HCT116 (cell line): ENCODE results near the gene ADGRV1. TPM values are rescaled to one million over a fixed set of nuclear protein-coding genes. Genes with fewer than 3 reads are reported as not detected.

ENCODE experiments used
- ATAC-seq: fragments of 200-7000 bp; cut with Tn5 transposase; 2 replicates; pipeline ENCODE4 v1.9.1; 2020; ENCODE audit warnings: mild to moderate bottlenecking, moderate library complexity
- BruUV-seq: library from RNA; stranded (reverse); fragments of 400-500 nt; replicated peaks from 2 replicates; lab custom pipeline; 2021; lab: Mats Ljungman, UMichigan
- CTCF ChIA-PET: fragments of 300-600 bp; sonication (Branson Sonifier 250); formaldehyde crosslinking; loops from one replicate; lab custom pipeline; 2021; ENCODE audit warnings: antibody characterized with exemption; lab: Charles Lee
- POLR2A ChIA-PET: fragments of 300-600, 350-600 bp; sonication (Branson Sonifier 250); formaldehyde crosslinking; loops from one replicate; lab custom pipeline; 2021; ENCODE audit warnings: antibody characterized with exemption; lab: Charles Lee
- RAD21 ChIA-PET, 2 experiments: fragments of 300-600 bp; sonication (Branson Sonifier 250); formaldehyde crosslinking; loops; one replicate each; lab custom pipeline; 2023; ENCODE audit warnings: low total read pairs in 2 of 2; ENCODE audit not compliant: uncharacterized antibody in 2 of 2, unreplicated experiment in 2 of 2, low non-redundant PET in 1 of 2; lab: Charles Lee
- DNase-seq: peaks from one replicate; pipeline ENCODE4 v3.0.0-alpha.2; 2010; ENCODE audit warnings: low read depth, low spot score
- H2AFZ ChIP-seq: fragments of 200-600 bp; shearing (Covaris generic), sonication (generic); 2 replicates; pipeline ENCODE4 v1.6.1; 2017; ENCODE audit warnings: low read depth, mixed run types, mixed read lengths, antibody characterized with exemption, low read length; ENCODE audit not compliant: poor library complexity, severe bottlenecking
- H3K27ac ChIP-seq: 2 replicates; pipeline ENCODE4 v1.5.1; 2012; ENCODE audit warnings: low read depth, low read length
- H3K27me3 ChIP-seq: fragments of 200-600 bp; sonication (generic); 2 replicates; pipeline ENCODE4 v1.6.1; 2016; ENCODE audit warnings: mixed run types, low read length, mixed read lengths; ENCODE audit not compliant: insufficient read depth
- H3K36me3 ChIP-seq, 2 experiments: fragments of 200-500 bp in 1 of 2; fragments of 200-600 bp in 1 of 2; sonication (Bioruptor generic) in 1 of 2; sonication (generic) in 1 of 2; 2 replicates each; pipeline versions ENCODE4 v1.5.1 to v1.6.1; 2014 to 2016; ENCODE audit warnings: low read length in 2 of 2, inconsistent platforms in 1 of 2, mixed read lengths in 1 of 2, mixed run types in 1 of 2; ENCODE audit not compliant: insufficient read depth in 2 of 2, control insufficient read depth in 1 of 2
- H3K4me1 ChIP-seq, 2 experiments: fragments of 200-600 bp in 1 of 2; sonication (generic) in 1 of 2; 2 replicates each; pipeline versions ENCODE4 v1.5.1 to v1.6.1; 2012 to 2017; ENCODE audit warnings: low read length in 2 of 2, inconsistent platforms in 1 of 2, mild to moderate bottlenecking in 1 of 2, mixed read lengths in 1 of 2, mixed run types in 1 of 2, moderate library complexity in 1 of 2; ENCODE audit not compliant: insufficient read depth in 2 of 2, control insufficient read depth in 1 of 2
- H3K4me2 ChIP-seq: fragments of 200-600 bp; sonication (generic); 2 replicates; pipeline ENCODE4 v1.6.1; 2017; ENCODE audit warnings: mixed run types, low read length, mixed read lengths
- H3K4me3 ChIP-seq, 2 experiments: fragments of 200-600 bp in 1 of 2; sonication (generic) in 1 of 2; replicated peaks in 1 of 2; 2 replicates each; pipeline ENCODE4 v1.5.1; 2011 to 2016; ENCODE audit warnings: low read length in 2 of 2, control low read depth in 1 of 2, low read depth in 1 of 2, mild to moderate bottlenecking in 1 of 2, mixed read lengths in 1 of 2, mixed run types in 1 of 2
- H3K79me2 ChIP-seq: fragments of 200-600 bp; sonication (generic); 2 replicates; pipeline ENCODE4 v1.6.1; 2017; ENCODE audit warnings: mild to moderate bottlenecking, mixed run types, low read length, moderate library complexity, mixed read lengths; ENCODE audit not compliant: insufficient read depth
- H3K9ac ChIP-seq: fragments of 200-600 bp; sonication (generic); 2 replicates; pipeline ENCODE4 v1.6.1; 2016; ENCODE audit warnings: low read length, mixed read lengths
- H3K9me2 ChIP-seq: fragments of 200-600 bp; sonication (generic), shearing (Covaris generic); 2 replicates; pipeline ENCODE4 v1.6.1; 2017; ENCODE audit warnings: mixed run types, mild to moderate bottlenecking, moderate library complexity; ENCODE audit not compliant: insufficient read depth
- H3K9me3 ChIP-seq, 2 experiments: fragments of 200-500 bp in 1 of 2; fragments of 200-600 bp in 1 of 2; sonication (Bioruptor generic) in 1 of 2; sonication (generic) in 1 of 2; 2 replicates each; pipeline ENCODE4 v1.6.1; 2014 to 2017; ENCODE audit warnings: low read length in 2 of 2, mixed read lengths in 2 of 2, inconsistent platforms in 1 of 2, low read depth in 1 of 2, mild to moderate bottlenecking in 1 of 2, mixed run types in 1 of 2, moderate library complexity in 1 of 2; ENCODE audit not compliant: control insufficient read depth in 1 of 2, insufficient read depth in 1 of 2
- H4K20me1 ChIP-seq: fragments of 200-600 bp; sonication (generic), shearing (Covaris generic); 2 replicates; pipeline ENCODE4 v1.6.1; 2017; ENCODE audit warnings: mixed run types, mild to moderate bottlenecking, moderate library complexity; ENCODE audit not compliant: insufficient read depth
- ATF3 ChIP-seq: IDR thresholded peaks from 2 replicates; pipeline ENCODE4 v1.6.1; 2012
- CBX3 ChIP-seq: IDR thresholded peaks from 2 replicates; pipeline ENCODE4 v1.6.1; 2012; ENCODE audit warnings: low read depth
- CEBPB ChIP-seq: IDR thresholded peaks from 2 replicates; pipeline ENCODE4 v1.6.1; 2012; ENCODE audit warnings: low read depth
- CTCF ChIP-seq, 3 experiments: fragments of 200-600 bp in 1 of 3; sonication (generic) in 1 of 3; IDR thresholded peaks in 2 of 3; conservative IDR thresholded peaks in 1 of 3; 2 replicates each; pipeline ENCODE4 v1.5.1; 2012 to 2017; ENCODE audit warnings: low read depth in 2 of 3, low read length in 2 of 3, antibody characterized with exemption in 1 of 3, borderline replicate concordance in 1 of 3, control low read depth in 1 of 3, mild to moderate bottlenecking in 1 of 3, mixed read lengths in 1 of 3, mixed run types in 1 of 3, moderate library complexity in 1 of 3; ENCODE audit not compliant: insufficient read depth in 1 of 3
- EGR1 ChIP-seq: IDR thresholded peaks from 2 replicates; pipeline ENCODE4 v1.6.1; 2012; ENCODE audit warnings: low read depth
- EZH2 ChIP-seq: fragments of 200-600 bp; sonication (generic); IDR thresholded peaks from 2 replicates; pipeline ENCODE4 v1.6.1; 2017; ENCODE audit warnings: antibody characterized with exemption, mixed run types
- EZH2phosphoT487 ChIP-seq: fragments of 200-600 bp; IDR thresholded peaks from 2 replicates; pipeline ENCODE4 v1.6.1; 2018; ENCODE audit warnings: antibody characterized with exemption, borderline replicate concordance
- FOSL1 ChIP-seq: IDR thresholded peaks from 2 replicates; pipeline ENCODE4 v1.6.1; 2012; ENCODE audit warnings: low read depth
- JUND ChIP-seq: IDR thresholded peaks from 2 replicates; pipeline ENCODE4 v1.6.1; 2012
- MAX ChIP-seq: IDR thresholded peaks from 2 replicates; pipeline ENCODE4 v1.6.1; 2012
- POLR2A ChIP-seq: IDR thresholded peaks from 2 replicates; pipeline ENCODE4 v1.7.0; 2011; ENCODE audit warnings: borderline replicate concordance; ENCODE audit not compliant: insufficient read depth, insufficient read length; ENCODE audit errors: extremely low read depth
- SIN3A ChIP-seq: IDR thresholded peaks from 2 replicates; pipeline ENCODE4 v1.6.1; 2012; ENCODE audit warnings: low read depth
- SP1 ChIP-seq: IDR thresholded peaks from 2 replicates; pipeline ENCODE4 v1.6.1; 2012; ENCODE audit warnings: low read depth
- SRF ChIP-seq: IDR thresholded peaks from 2 replicates; pipeline ENCODE4 v1.6.1; 2012; ENCODE audit warnings: low read depth
- TCF7L2 ChIP-seq: IDR thresholded peaks from 2 replicates; pipeline ENCODE4 v1.7.0; 2011; ENCODE audit warnings: borderline replicate concordance, inconsistent platforms; ENCODE audit not compliant: insufficient read depth, insufficient read length; ENCODE audit errors: extremely low read depth
- ZBTB33 ChIP-seq: IDR thresholded peaks from 2 replicates; pipeline ENCODE4 v1.6.1; 2011; ENCODE audit warnings: mild to moderate bottlenecking, low read length, moderate library complexity; ENCODE audit not compliant: insufficient replicate concordance; ENCODE audit errors: extremely low read depth
- ZFX ChIP-seq: fragments of 450-650 bp; IDR thresholded peaks from 2 replicates; pipeline ENCODE4 v1.6.1; 2017
- intact Hi-C: fragments of 100-400 bp; cut with micrococcal nuclease; formaldehyde crosslinking; loops from 2 replicates; pipeline ENCODE4 v1.10.0; 2022
- total RNA-seq: library from RNA; stranded (reverse); gene quantifications from one replicate; pipeline ENCODE4 v1.2.1, GENCODE V29; 2021; ENCODE audit not compliant: unreplicated experiment

ADGRV1 gene
- total RNA-seq, 1 experiment from 2014 or later: 6.0 TPM

GRCh38 chr5:90987726-90988125 lies 429.1 kb downstream of the ADGRV1 start:
- H2AFZ ChIP-seq: no peak overlapping the region
- ATAC-seq: no peak
- H3K9ac ChIP-seq: no peak overlapping the region
- no TSS peak for BruUV-seq
- H3K4me3 ChIP-seq: no peak overlapping the region
- H4K20me1 ChIP-seq: no peaks in the 10 kb centered on the region
- ChIA-PET POLR2A (no interaction called here), RAD21 (no interaction called here), CTCF (no interaction called here)
- no peaks in the 10 kb centered on the region for H3K9me2 ChIP-seq
- no peaks in the 10 kb centered on the region for H3K36me3 ChIP-seq
- H3K4me2 ChIP-seq: no peak overlapping the region
- no peaks in the 10 kb centered on the region for H3K4me1 ChIP-seq
- H3K27ac ChIP-seq: no peak overlapping the region
- TF ChIP-seq JUND (no peak), ATF3 (no peak), EZH2phosphoT487 (no peak), CBX3 (no peak), CEBPB (no peak), MAX (no peak), EZH2 (no peak), ZFX (no peak), ZBTB33 (no peak), SIN3A (no peak), POLR2A (no peak), EGR1 (no peak), SP1 (no peak), CTCF (IDR thresholded peaks at IDR 0.05 in 2 of 3, conservative IDR thresholded peaks at IDR 0.05 in 1 of 3; ENCODE audit: borderline replicate concordance in 1 of 3, insufficient read depth in 1 of 3, low read depth in 2 of 3, low read length in 2 of 3) (no peak), TCF7L2 (no peak), SRF (no peak), FOSL1 (no peak)
- DNase-seq: no peak
- H3K9me3 ChIP-seq: no peaks in the 10 kb centered on the region
- H3K27me3 ChIP-seq: no peaks in the 10 kb centered on the region
- intact Hi-C loops: no loop called here
- H3K79me2 ChIP-seq: no peaks in the 10 kb centered on the region
